ENCODE data around the gene DGKD.
A peak's percentile ranks its signal among the peaks of the same experiment; 100 is the strongest.

Gene DGKD

GRCh38 chr2:233491326-233491725 is 137.0 kb downstream of the DGKD start:
- no peak overlapping the region for H3K27ac ChIP-seq (ENCODE audit: low read depth, low read length)
- H3K79me2 ChIP-seq (ENCODE audit: control insufficient read depth, insufficient read depth, low read length, unreplicated experiment): no peaks in the 10 kb centered on the region
- H3K36me3 ChIP-seq (ENCODE audit: insufficient read depth, low read length): peaks cover 12% of the 10 kb centered on the region
- H2AFZ ChIP-seq (ENCODE audit: low read length, unreplicated experiment): no peak overlapping the region
- no peak overlapping the region for H3K4me3 ChIP-seq (ENCODE audit: low read depth, low read length)
- peaks cover 37% of the 10 kb centered on the region for H3K4me1 ChIP-seq (ENCODE audit: control insufficient read depth, insufficient read depth, low read length, unreplicated experiment)
- H3K27me3 ChIP-seq (ENCODE audit: insufficient read depth, low read length): no peaks in the 10 kb centered on the region

GRCh38 chr2:233492078-233492477 is 137.8 kb downstream of the DGKD start:
- Histone ChIP-seq H3K79me2 (ENCODE audit: control insufficient read depth, insufficient read depth, low read length, unreplicated experiment) (no peaks in the 10 kb centered on the region), H3K36me3 (ENCODE audit: insufficient read depth, low read length) (peaks cover 15% of the 10 kb centered on the region), H3K4me3 (ENCODE audit: low read depth, low read length) (no peak overlapping the region), H3K27me3 (ENCODE audit: insufficient read depth, low read length) (no peaks in the 10 kb centered on the region), H3K4me1 (ENCODE audit: control insufficient read depth, insufficient read depth, low read length, unreplicated experiment) (peaks cover 30% of the 10 kb centered on the region), H2AFZ (ENCODE audit: low read length, unreplicated experiment) (no peak overlapping the region), H3K27ac (ENCODE audit: low read depth, low read length) (no peak overlapping the region)

GRCh38 chr2:233492751-233493150 is 138.5 kb downstream of the DGKD start:
- Histone ChIP-seq H2AFZ (ENCODE audit: low read length, unreplicated experiment) (no peak overlapping the region), H3K27ac (ENCODE audit: low read depth, low read length) (no peak overlapping the region), H3K27me3 (ENCODE audit: insufficient read depth, low read length) (no peaks in the 10 kb centered on the region), H3K4me3 (ENCODE audit: low read depth, low read length) (no peak overlapping the region), H3K79me2 (ENCODE audit: control insufficient read depth, insufficient read depth, low read length, unreplicated experiment) (no peaks in the 10 kb centered on the region), H3K4me1 (ENCODE audit: control insufficient read depth, insufficient read depth, low read length, unreplicated experiment) (peaks cover 25% of the 10 kb centered on the region), H3K36me3 (ENCODE audit: insufficient read depth, low read length) (peaks cover 22% of the 10 kb centered on the region)

- H3K27me3 ChIP-seq (ENCODE audit: insufficient read depth, low read length): no peaks in the 10 kb centered on the region
- H3K79me2 ChIP-seq (ENCODE audit: control insufficient read depth, insufficient read depth, low read length, unreplicated experiment): no peaks in the 10 kb centered on the region
- peaks cover 27% of the 10 kb centered on the region for H3K36me3 ChIP-seq (ENCODE audit: insufficient read depth, low read length)
- no peak overlapping the region for H3K4me3 ChIP-seq (ENCODE audit: low read depth, low read length)
- no peak overlapping the region for H3K27ac ChIP-seq (ENCODE audit: low read depth, low read length)
- H3K4me1 ChIP-seq (ENCODE audit: control insufficient read depth, insufficient read depth, low read length, unreplicated experiment): peaks cover 9% of the 10 kb centered on the region
- no peak overlapping the region for H2AFZ ChIP-seq (ENCODE audit: low read length, unreplicated experiment)
Measured at GRCh38 chr2:233495503-233496496, 141.5 kb downstream of the DGKD start.

- no peak overlapping the region for H3K27ac ChIP-seq (ENCODE audit: low read depth, low read length)
- no peaks in the 10 kb centered on the region for H3K79me2 ChIP-seq (ENCODE audit: control insufficient read depth, insufficient read depth, low read length, unreplicated experiment)
- H3K4me1 ChIP-seq (ENCODE audit: control insufficient read depth, insufficient read depth, low read length, unreplicated experiment): peaks cover 13% of the 10 kb centered on the region
- H3K4me3 ChIP-seq (ENCODE audit: low read depth, low read length): no peak overlapping the region
- H3K36me3 ChIP-seq (ENCODE audit: insufficient read depth, low read length): peaks cover 28% of the 10 kb centered on the region
- H3K27me3 ChIP-seq (ENCODE audit: insufficient read depth, low read length): no peaks in the 10 kb centered on the region
- H2AFZ ChIP-seq (ENCODE audit: low read length, unreplicated experiment): no peak overlapping the region
Measured at GRCh38 chr2:233497692-233498091, 143.4 kb downstream of the DGKD start.

- no peaks in the 10 kb centered on the region for H3K27me3 ChIP-seq (ENCODE audit: insufficient read depth, low read length)
- no peak overlapping the region for H2AFZ ChIP-seq (ENCODE audit: low read length, unreplicated experiment)
- H3K4me3 ChIP-seq (ENCODE audit: low read depth, low read length): no peak overlapping the region
- no peaks in the 10 kb centered on the region for H3K79me2 ChIP-seq (ENCODE audit: control insufficient read depth, insufficient read depth, low read length, unreplicated experiment)
- H3K27ac ChIP-seq (ENCODE audit: low read depth, low read length): no peak overlapping the region
- peaks cover 13% of the 10 kb centered on the region for H3K4me1 ChIP-seq (ENCODE audit: control insufficient read depth, insufficient read depth, low read length, unreplicated experiment)
- peaks cover 32% of the 10 kb centered on the region for H3K36me3 ChIP-seq (ENCODE audit: insufficient read depth, low read length)
Measured at GRCh38 chr2:233498126-233498525, 143.8 kb downstream of the DGKD start.

GRCh38 chr2:233499928-233500327 is 145.6 kb downstream of the DGKD start:
- Histone ChIP-seq H3K27me3 (ENCODE audit: insufficient read depth, low read length) (no peaks in the 10 kb centered on the region), H3K79me2 (ENCODE audit: control insufficient read depth, insufficient read depth, low read length, unreplicated experiment) (no peaks in the 10 kb centered on the region), H3K27ac (ENCODE audit: low read depth, low read length) (no peak overlapping the region), H3K4me1 (ENCODE audit: control insufficient read depth, insufficient read depth, low read length, unreplicated experiment) (peaks cover 13% of the 10 kb centered on the region), H3K36me3 (ENCODE audit: insufficient read depth, low read length) (peaks cover 49% of the 10 kb centered on the region), H3K4me3 (ENCODE audit: low read depth, low read length) (no peak overlapping the region), H2AFZ (ENCODE audit: low read length, unreplicated experiment) (no peak overlapping the region)

- peaks cover 47% of the 10 kb centered on the region for H3K36me3 ChIP-seq (ENCODE audit: insufficient read depth, low read length)
- peaks cover 13% of the 10 kb centered on the region for H3K4me1 ChIP-seq (ENCODE audit: control insufficient read depth, insufficient read depth, low read length, unreplicated experiment)
- H2AFZ ChIP-seq (ENCODE audit: low read length, unreplicated experiment): no peak overlapping the region
- H3K27ac ChIP-seq (ENCODE audit: low read depth, low read length): peak overlapping the region; percentile 20
- no peak overlapping the region for H3K4me3 ChIP-seq (ENCODE audit: low read depth, low read length)
- no peaks in the 10 kb centered on the region for H3K79me2 ChIP-seq (ENCODE audit: control insufficient read depth, insufficient read depth, low read length, unreplicated experiment)
- no peaks in the 10 kb centered on the region for H3K27me3 ChIP-seq (ENCODE audit: insufficient read depth, low read length)
Measured at GRCh38 chr2:233501198-233502076, 147.1 kb downstream of the DGKD start.

- no peak overlapping the region for H3K27ac ChIP-seq (ENCODE audit: low read depth, low read length)
Measured at GRCh38 chr2:233503481-233503880, 149.2 kb downstream of the DGKD start.

GRCh38 chr2:233503947-233504637 is 149.8 kb downstream of the DGKD start:
- no peaks in the 10 kb centered on the region for H3K27me3 ChIP-seq (ENCODE audit: insufficient read depth, low read length)
- no peak overlapping the region for H3K27ac ChIP-seq (ENCODE audit: low read depth, low read length)
- H3K4me1 ChIP-seq (ENCODE audit: control insufficient read depth, insufficient read depth, low read length, unreplicated experiment): peaks cover 13% of the 10 kb centered on the region
- no peak overlapping the region for H2AFZ ChIP-seq (ENCODE audit: low read length, unreplicated experiment)
- peaks cover 34% of the 10 kb centered on the region for H3K36me3 ChIP-seq (ENCODE audit: insufficient read depth, low read length)
- H3K4me3 ChIP-seq (ENCODE audit: low read depth, low read length): no peak overlapping the region
- H3K79me2 ChIP-seq (ENCODE audit: control insufficient read depth, insufficient read depth, low read length, unreplicated experiment): no peaks in the 10 kb centered on the region

More at GRCh38 chr2:233503481-233503880, 149.2 kb downstream of the DGKD start:
- no peak overlapping the region for H3K4me3 ChIP-seq (ENCODE audit: low read depth, low read length)
- H3K79me2 ChIP-seq (ENCODE audit: control insufficient read depth, insufficient read depth, low read length, unreplicated experiment): no peaks in the 10 kb centered on the region
- H3K36me3 ChIP-seq (ENCODE audit: insufficient read depth, low read length): peaks cover 37% of the 10 kb centered on the region
- no peak overlapping the region for H2AFZ ChIP-seq (ENCODE audit: low read length, unreplicated experiment)
- peaks cover 13% of the 10 kb centered on the region for H3K4me1 ChIP-seq (ENCODE audit: control insufficient read depth, insufficient read depth, low read length, unreplicated experiment)
- H3K27me3 ChIP-seq (ENCODE audit: insufficient read depth, low read length): no peaks in the 10 kb centered on the region

All from ACC112 (cell line).